Right hindlimb (tissue), 1 donor: ENCODE data around the gene LRAT.

Source experiments
- DNase-seq: peaks from one replicate; pipeline ENCODE4 v3.0.0-alpha.2; 2018

LRAT gene

GRCh38 chr4:154779362-154779947 is 35.7 kb downstream of the LRAT start:
- no peak for DNase-seq

GRCh38 chr4:154781126-154781982 is 37.6 kb downstream of the LRAT start, which contains the start of gene RBM46:
TSS of gene RBM46 (plus strand) at chr4:154781272. CDS start at chr4:154796753, 15,481 bp downstream.
- DNase-seq, result no peak

GRCh38 chr4:154781983-154782293 is 38.1 kb downstream of the LRAT start:
- no peak for DNase-seq
